HT-29 (cell line): ENCODE measurements around the gene KCNIP1. TPM values are rescaled to one million over a fixed set of nuclear protein-coding genes. Genes with fewer than 3 reads are reported as not detected.
"Not testable (repeated sequence)": the region's sequence is repeated elsewhere in the genome, so short reads cannot be mapped to it uniquely, and the experiment has no call there.

Source experiments
- DNase-seq: peaks from one replicate; pipeline ENCODE4 v3.0.0-alpha.2; 2015; ENCODE audit warnings: low spot score
- total RNA-seq: library from RNA; depleted of rRNA; stranded (reverse); fragments of >200 nt; shearing (Covaris generic); gene quantifications from 2 replicates; pipeline ENCODE4 v1.2.3, GENCODE V29; 2014

Gene KCNIP1
- total RNA-seq, 1 experiment from 2014 or later, result not detected

DNA sequence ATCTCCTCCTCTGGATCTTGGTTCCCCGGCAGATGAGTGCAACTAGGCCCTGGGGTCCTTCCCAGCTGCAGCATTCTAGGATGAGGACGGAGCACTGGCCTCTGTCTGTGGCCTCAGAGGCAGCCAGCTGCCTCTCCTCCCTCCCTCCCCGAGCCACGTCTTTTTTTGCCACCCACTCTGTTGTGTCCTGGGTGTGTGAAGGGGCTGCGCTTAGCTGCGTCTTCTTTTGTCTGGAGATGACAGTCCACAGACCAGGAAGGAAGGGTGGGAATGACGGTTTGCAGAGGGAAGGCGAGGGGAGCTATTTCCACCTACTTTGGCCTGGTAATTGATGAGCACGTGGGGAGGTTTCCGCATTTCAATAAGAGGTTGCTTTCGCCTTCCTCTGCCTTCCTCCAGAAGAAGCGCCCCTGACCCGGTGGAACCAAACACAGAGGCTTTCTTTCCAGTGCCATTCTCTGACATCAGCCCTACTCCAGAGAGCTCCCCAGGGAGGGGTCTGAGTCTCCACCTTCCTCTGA, 245.2 kb downstream of the KCNIP1 start:
- no peak for DNase-seq

GRCh38 chr5:170749911-170750431, 246.2 kb downstream of the KCNIP1 start:
- peak; percentile 94 for DNase-seq

DNA sequence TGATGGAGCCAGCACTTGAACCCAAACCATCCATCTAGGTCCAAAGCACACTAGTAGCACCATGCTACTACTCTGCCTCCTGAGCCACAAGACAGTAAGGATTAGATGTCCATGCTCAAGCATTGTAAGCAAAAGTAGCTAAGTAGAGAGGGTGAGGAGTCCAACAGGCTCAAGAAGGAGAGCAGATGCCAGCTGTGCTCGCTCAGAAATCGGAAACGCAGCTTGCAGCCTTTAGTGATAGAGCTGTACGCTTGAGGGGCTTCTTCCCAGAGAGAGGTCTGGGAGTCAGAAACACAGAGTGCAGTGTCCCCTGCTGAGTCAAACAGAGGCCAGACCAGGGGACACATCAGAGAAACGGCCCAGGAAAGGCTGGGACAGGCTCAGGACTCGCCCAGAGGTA, 247.0 kb downstream of the KCNIP1 start:
- peak; percentile 45 for DNase-seq

- DNase-seq, result peak; percentile 29
Observed at GRCh38 chr5:170751631-170752030, 247.8 kb downstream of the KCNIP1 start.

DNA sequence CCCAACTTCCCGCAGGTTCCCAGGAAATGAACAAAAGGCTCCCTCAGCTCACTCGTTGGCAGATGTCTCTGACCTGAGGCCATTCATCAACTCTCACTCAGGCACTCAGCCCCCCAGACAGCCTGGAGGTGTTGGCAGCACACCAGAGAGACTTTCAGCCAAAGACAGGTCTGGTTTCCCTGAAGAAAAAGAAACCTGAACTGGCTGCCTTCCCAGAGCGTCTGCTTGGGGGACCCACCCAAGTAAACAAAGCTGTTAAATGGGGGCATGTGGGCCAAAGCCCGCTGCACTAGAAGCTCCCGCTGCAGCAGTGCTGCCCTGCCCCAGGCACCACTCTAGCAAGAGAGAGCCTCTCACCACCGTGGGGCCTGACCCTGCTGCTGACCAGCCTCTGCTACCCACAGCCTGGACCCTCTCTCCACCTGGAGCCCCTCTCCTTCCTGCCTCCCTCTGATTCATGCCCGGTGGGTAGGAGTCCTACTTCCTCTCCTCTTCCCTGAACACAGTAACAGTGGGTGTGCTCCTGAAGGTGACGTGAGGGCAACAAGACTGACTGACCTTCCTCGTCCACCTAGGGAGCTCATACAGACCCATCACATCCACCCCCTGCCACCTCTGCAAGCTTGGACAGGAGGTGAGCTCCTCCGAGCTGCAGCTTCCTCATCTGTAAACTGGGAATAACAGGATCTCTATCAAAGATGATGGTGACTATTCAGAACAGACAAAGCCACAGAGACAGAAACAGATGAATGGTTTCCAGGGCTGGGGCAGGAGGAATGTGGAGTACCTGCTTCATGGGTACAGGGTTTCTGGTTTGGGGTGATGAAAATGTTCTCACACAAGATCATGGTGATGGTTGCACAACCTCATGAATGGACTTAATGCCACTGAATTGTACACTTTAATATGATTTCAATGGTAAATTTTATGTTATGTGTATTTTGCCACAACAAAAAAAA, 248.7 kb downstream of the KCNIP1 start:
- peak; percentile 85 for DNase-seq

DNA sequence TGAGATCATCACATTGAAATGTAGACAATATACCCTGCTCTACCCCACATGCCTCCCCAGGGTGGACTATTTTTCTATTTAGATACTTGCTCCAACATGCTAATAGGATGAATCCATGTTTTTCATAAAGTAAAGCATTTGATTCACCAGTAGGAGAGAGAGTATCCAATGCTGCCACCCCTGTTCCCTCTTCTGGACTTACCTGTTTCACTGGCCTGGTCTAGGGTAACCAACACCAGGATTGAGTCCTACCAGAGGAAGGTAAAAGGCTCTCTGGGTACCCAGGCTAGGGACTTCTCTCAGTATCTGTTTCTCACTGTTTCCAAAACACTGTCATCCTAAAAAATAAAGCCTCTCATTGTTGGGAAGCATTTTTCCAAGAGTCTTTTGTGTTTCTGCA, 249.5 kb downstream of the KCNIP1 start:
- DNase-seq, result peak; percentile 50

DNA sequence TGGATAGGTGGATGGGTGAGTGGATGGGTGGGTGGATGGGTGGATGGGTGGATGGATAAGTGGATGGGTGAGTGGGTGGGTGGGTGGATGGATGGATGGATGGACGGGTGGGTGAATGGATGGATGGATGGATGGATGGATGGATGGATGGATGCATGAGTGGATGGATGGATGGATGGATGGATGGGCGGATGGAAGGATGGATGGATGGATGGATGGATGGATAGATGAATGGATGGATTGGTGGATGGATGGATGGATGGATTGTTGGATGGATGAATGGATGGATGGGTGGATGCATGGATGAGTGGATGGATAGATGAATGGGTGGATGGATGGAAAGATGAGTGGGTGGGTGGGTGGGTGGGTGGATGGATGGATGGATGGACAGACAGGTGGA, 250.7 kb downstream of the KCNIP1 start:
- not testable (repeated sequence) for DNase-seq

DNA sequence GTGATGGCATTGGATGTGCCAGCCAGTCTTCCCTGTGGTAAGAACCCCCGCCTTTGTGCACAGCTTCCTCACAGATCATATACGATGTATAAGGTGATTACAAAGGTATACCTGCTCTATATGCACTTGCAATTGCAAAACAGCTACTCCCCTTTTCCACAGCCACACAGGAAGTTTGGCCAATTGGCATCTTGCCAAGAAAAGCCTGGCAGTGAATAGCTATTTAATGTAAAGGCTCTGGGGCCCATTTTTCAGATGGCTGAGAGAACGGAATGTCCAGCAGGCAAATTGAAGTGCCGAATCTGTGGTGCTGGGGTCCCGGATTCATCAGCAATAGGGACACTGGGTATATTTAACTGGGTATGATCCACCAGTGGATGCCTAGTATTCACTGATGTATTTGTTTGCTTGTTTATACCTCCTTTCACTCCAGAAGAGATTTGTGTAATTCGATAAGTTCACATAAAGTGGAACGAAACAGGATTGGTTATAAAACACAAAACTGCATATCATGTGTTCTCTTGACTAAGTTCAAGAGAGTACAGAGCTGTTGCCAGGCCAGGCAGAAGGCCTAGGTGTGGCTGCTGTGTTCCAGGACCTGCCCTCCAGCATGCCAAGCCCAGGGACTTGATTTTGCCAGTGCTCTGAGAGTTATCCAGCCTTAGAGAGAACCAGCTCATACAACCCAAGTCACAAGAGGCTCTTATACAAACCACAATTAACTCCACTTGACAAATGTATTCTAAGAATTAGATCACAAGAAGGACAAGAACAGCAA, 252.0 kb downstream of the KCNIP1 start:
- DNase-seq, result peak; percentile 96

- DNase-seq, result no peak
Observed at GRCh38 chr5:170756691-170757090, 252.9 kb downstream of the KCNIP1 start.

DNA sequence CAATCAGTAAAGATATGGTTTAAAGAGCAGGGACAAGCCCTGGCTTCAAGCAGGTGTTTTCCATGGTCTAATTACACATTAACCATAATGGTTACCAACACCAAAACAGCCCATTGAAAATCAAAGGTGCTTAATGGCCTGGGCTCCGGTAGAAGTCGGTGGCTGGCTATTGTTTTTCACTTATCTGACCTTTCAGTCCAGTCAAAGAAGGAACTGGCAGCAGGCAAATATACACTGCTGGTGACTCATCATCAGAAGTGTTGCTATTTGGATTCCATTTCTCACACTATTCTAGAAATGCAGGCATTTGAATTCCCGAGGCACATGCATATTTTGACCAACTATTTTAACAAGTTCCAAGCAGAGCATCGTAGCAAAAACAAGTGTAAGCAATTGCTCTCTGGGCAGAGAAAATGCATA, 253.4 kb downstream of the KCNIP1 start:
- DNase-seq, result peak; percentile 92

DNA sequence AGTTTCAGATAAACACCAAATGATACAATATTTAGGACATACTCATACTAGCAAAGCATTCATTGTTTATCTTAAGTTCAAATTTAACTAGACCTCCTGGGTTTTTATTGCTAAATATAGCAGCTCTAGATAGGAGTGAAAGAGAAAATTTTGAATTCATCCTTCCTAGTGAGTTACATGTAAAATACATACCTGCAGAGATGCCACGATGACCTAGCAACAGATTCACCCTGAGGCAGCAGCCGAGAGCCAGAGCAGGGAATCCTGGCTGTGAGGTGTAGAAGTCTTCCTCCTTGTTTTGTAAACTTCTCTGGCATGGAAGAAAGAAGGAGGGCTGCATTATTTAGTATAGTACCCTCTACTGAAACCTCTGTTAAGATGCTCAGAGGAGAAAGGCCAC, 253.8 kb downstream of the KCNIP1 start:
- DNase-seq, result no peak

GRCh38 chr5:170758481-170758880, 254.7 kb downstream of the KCNIP1 start:
- no peak for DNase-seq

DNA sequence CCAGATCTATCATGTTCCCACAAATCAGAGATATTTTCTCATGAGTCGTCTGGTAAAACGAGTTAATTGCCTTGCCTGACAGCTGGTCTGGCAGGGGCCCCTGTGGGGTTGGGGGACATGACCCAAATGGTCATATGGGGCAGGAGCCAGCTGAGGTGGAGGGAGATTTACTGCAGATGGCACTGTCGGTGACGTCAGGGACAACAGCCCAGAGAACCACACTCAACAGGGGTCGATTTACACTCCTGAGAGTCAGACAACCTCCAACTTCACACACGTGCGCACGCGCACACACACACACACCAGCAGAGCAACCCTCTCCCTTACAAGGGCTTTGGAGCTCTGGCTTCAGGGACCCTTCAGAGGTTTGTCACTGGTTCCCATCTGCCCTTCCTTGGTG, 256.3 kb downstream of the KCNIP1 start:
- no peak for DNase-seq

- DNase-seq, result no peak
Observed at GRCh38 chr5:170761048-170761707, 257.4 kb downstream of the KCNIP1 start.

DNA sequence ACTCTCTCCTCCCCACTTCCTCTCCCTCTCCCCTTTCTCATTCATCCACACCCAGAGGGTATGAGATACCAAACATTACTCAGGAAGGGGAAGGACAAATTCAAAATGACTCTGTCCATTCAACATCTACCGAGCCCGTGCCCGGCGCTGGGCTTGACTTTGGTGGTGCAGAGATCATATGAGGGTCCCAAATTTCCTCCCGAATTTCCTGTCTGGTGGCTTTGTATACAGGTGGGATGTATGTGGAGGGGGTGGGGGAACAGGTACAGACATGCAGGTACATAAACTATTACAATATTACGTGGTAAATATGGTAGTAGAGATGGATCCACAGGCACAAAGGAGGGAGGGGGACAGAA, 257.9 kb downstream of the KCNIP1 start:
- DNase-seq, result no peak

DNA sequence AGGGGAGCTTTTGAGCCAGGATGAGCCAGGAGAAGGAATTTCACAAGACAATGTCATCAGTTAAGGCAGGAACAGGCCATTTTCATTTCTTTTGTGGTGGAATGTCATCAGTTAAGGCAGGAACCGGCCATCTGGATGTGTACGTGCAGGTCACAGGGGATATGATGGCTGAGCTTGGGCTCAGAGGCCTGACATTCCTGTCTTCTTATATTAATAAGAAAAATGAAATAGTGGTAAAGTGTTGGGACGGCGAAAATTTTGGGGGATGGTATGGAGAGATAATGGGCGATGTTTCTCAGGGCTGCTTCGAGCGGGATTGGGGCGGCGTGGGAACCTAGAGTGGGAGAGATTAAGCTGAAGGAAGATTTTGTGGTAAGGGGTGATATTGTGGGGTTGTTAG, 258.5 kb downstream of the KCNIP1 start:
- not testable (repeated sequence) for DNase-seq

- DNase-seq, result not testable (repeated sequence)
Observed at GRCh38 chr5:170765868-170766267, 262.0 kb downstream of the KCNIP1 start.

- no peak for DNase-seq
Observed at GRCh38 chr5:170769246-170769645, 265.4 kb downstream of the KCNIP1 start.

- DNase-seq, result no peak
Observed at GRCh38 chr5:170769898-170770416, 266.1 kb downstream of the KCNIP1 start.

DNA sequence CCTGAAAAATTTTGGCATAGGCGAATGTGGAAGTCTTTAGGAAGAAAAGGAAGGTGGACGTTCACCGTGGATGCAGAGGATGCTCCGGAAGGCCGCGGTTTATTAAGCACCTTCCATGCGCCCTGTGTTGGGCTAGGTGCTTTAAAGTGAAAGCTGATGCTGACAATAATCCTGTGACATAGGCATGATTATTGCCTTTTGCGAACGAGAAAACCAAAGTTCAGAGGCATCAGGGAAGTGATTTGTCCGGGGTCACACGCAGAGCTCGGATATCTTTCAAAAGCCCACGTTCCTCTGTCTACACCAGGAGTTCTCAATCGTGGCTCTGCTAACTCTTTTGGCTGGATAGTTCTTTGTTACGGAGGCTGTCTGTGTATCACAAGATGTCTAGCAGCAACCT, 267.7 kb downstream of the KCNIP1 start:
- DNase-seq, result no peak
